ENCODE measurements around the gene ST7. TPM values are rescaled to one million over a fixed set of nuclear protein-coding genes. Genes with fewer than 3 reads are reported as not detected.
"Not testable (repeated sequence)": the region's sequence is repeated elsewhere in the genome, so short reads cannot be mapped to it uniquely, and the experiment has no call there.

ST7 gene
- total RNA-seq, 1 experiment from 2014 or later, result 38.2 TPM

GRCh38 chr7:117243390-117243789 is 290.1 kb downstream of the ST7 start:
- no peak for DNase-seq
- no peak for TF ChIP-seq CTCF (IDR thresholded peaks at IDR 0.05; ENCODE audit: insufficient read depth in 1 of 2, low read depth in 1 of 2, low read length in 1 of 2, severe bottlenecking in 1 of 2, unreplicated experiment in 1 of 2)
- H3K27me3 ChIP-seq (replicated peaks; ENCODE audit: control insufficient read depth, insufficient read depth, low read length), result no peaks in the 10 kb centered on the region
- H3K27me3 Mint-ChIP-seq (ENCODE audit: insufficient read depth, unreplicated experiment), result peaks cover 13% of the 10 kb centered on the region
- no peaks in the 10 kb centered on the region for H3K36me3 ChIP-seq (ENCODE audit: control insufficient read depth, insufficient read depth, low read length)
- H3K4me1 Mint-ChIP-seq (ENCODE audit: low read depth, unreplicated experiment), result no peaks in the 10 kb centered on the region
- H3K4me3 ChIP-seq (ENCODE audit: low read depth, low read length), result no peak overlapping the region
- no peak overlapping the region for H3K27ac Mint-ChIP-seq (ENCODE audit: unreplicated experiment)
- no peak overlapping the region for H3K4me3 Mint-ChIP-seq (ENCODE audit: unreplicated experiment)
- H3K9me3 Mint-ChIP-seq (ENCODE audit: unreplicated experiment), result peaks cover 13% of the 10 kb centered on the region
- POLR2A ChIA-PET, result no interaction called here
- BruUV-seq (replicated peaks), result no TSS peak
- intact Hi-C loops (cut with micrococcal nuclease; ENCODE audit: unreplicated experiment), result no loop called here
- no peaks in the 10 kb centered on the region for H3K36me3 Mint-ChIP-seq (ENCODE audit: insufficient read depth, unreplicated experiment)
- H3K4me1 ChIP-seq, result no peaks in the 10 kb centered on the region
- CTCF ChIA-PET, result no interaction called here
- H3K9me3 ChIP-seq, result peaks cover 21% of the 10 kb centered on the region

- H3K4me3 ChIP-seq (ENCODE audit: low read depth, low read length); H3K4me1 Mint-ChIP-seq (ENCODE audit: low read depth, unreplicated experiment); H3K4me1 ChIP-seq; H3K4me3 Mint-ChIP-seq (ENCODE audit: unreplicated experiment); H3K36me3 ChIP-seq (ENCODE audit: control insufficient read depth, insufficient read depth, low read length); H3K27me3 ChIP-seq (replicated peaks; ENCODE audit: control insufficient read depth, insufficient read depth, low read length); DNase-seq; H3K36me3 Mint-ChIP-seq (ENCODE audit: insufficient read depth, unreplicated experiment); intact Hi-C loops (cut with micrococcal nuclease; ENCODE audit: unreplicated experiment); POLR2A ChIA-PET; CTCF ChIA-PET; BruUV-seq (replicated peaks); H3K27ac Mint-ChIP-seq (ENCODE audit: unreplicated experiment); H3K27me3 Mint-ChIP-seq (ENCODE audit: insufficient read depth, unreplicated experiment): not testable (repeated sequence)
- peaks cover 13% of the 10 kb centered on the region for H3K9me3 Mint-ChIP-seq (ENCODE audit: unreplicated experiment)
- H3K9me3 ChIP-seq, result peaks cover 21% of the 10 kb centered on the region
These were observed 292.4 kb downstream of the ST7 start for GRCh38 chr7:117245703-117246102.

- Histone ChIP-seq H3K36me3 (ENCODE audit: control insufficient read depth, insufficient read depth, low read length) (no peaks in the 10 kb centered on the region), H3K4me3 (ENCODE audit: low read depth, low read length) (no peak overlapping the region), H3K4me1 (no peaks in the 10 kb centered on the region), H3K27me3 (replicated peaks; ENCODE audit: control insufficient read depth, insufficient read depth, low read length) (no peaks in the 10 kb centered on the region), H3K9me3 (peaks cover 21% of the 10 kb centered on the region)
- no peak overlapping the region for H3K4me3 Mint-ChIP-seq (ENCODE audit: unreplicated experiment)
- intact Hi-C loops (cut with micrococcal nuclease; ENCODE audit: unreplicated experiment), result no loop called here
- ChIA-PET POLR2A (no interaction called here), CTCF (no interaction called here)
- H3K9me3 Mint-ChIP-seq (ENCODE audit: unreplicated experiment), result peaks cover 22% of the 10 kb centered on the region
- BruUV-seq (replicated peaks), result no TSS peak
- H3K27me3 Mint-ChIP-seq (ENCODE audit: insufficient read depth, unreplicated experiment), result peaks cover 4% of the 10 kb centered on the region
- DNase-seq, result no peak
- no peak for TF ChIP-seq CTCF (IDR thresholded peaks at IDR 0.05; ENCODE audit: insufficient read depth in 1 of 2, low read depth in 1 of 2, low read length in 1 of 2, severe bottlenecking in 1 of 2, unreplicated experiment in 1 of 2)
- H3K27ac Mint-ChIP-seq (ENCODE audit: unreplicated experiment), result no peak overlapping the region
- no peaks in the 10 kb centered on the region for H3K36me3 Mint-ChIP-seq (ENCODE audit: insufficient read depth, unreplicated experiment)
- H3K4me1 Mint-ChIP-seq (ENCODE audit: low read depth, unreplicated experiment), result no peaks in the 10 kb centered on the region
These were observed 294.5 kb downstream of the ST7 start for GRCh38 chr7:117247809-117248208.

- no TSS peak for BruUV-seq (replicated peaks)
These were observed 295.5 kb downstream of the ST7 start for GRCh38 chr7:117248829-117249228.

More at GRCh38 chr7:117248829-117249228, 295.5 kb downstream of the ST7 start:
- no peaks in the 10 kb centered on the region for H3K4me1 Mint-ChIP-seq (ENCODE audit: low read depth, unreplicated experiment)
- ChIA-PET CTCF (no interaction called here), POLR2A (no interaction called here)
- Histone ChIP-seq H3K36me3 (ENCODE audit: control insufficient read depth, insufficient read depth, low read length) (no peaks in the 10 kb centered on the region), H3K27me3 (replicated peaks; ENCODE audit: control insufficient read depth, insufficient read depth, low read length) (no peaks in the 10 kb centered on the region), H3K4me1 (0 out of 2 replicates have a peak, but pooled peaks cover 5% of the 10 kb centered on the region), H3K9me3 (peaks cover 21% of the 10 kb centered on the region), H3K4me3 (ENCODE audit: low read depth, low read length) (no peak overlapping the region)
- no peak for DNase-seq
- H3K27me3 Mint-ChIP-seq (ENCODE audit: insufficient read depth, unreplicated experiment), result peaks cover 4% of the 10 kb centered on the region
- no peaks in the 10 kb centered on the region for H3K36me3 Mint-ChIP-seq (ENCODE audit: insufficient read depth, unreplicated experiment)
- H3K27ac Mint-ChIP-seq (ENCODE audit: unreplicated experiment), result no peak overlapping the region
- intact Hi-C loops (cut with micrococcal nuclease; ENCODE audit: unreplicated experiment), result no loop called here
- H3K4me3 Mint-ChIP-seq (ENCODE audit: unreplicated experiment), result no peak overlapping the region
- no peak for TF ChIP-seq CTCF (IDR thresholded peaks at IDR 0.05; ENCODE audit: insufficient read depth in 1 of 2, low read depth in 1 of 2, low read length in 1 of 2, severe bottlenecking in 1 of 2, unreplicated experiment in 1 of 2)
- peaks cover 22% of the 10 kb centered on the region for H3K9me3 Mint-ChIP-seq (ENCODE audit: unreplicated experiment)
